ENCODE measurements around the gene RPL27. TPM values are rescaled to one million over a fixed set of nuclear protein-coding genes. Genes with fewer than 3 reads are reported as not detected.

RPL27 gene
- total RNA-seq, 4 donors from 2014 or later: 800 to 1,300 (median 1,077) TPM

- Histone ChIP-seq H3K27ac (peak within 1 kb of the TSS; percentile 44 to 64 (median 60)), H3K27me3 (no peaks in the 10 kb centered on the region), H3K9me3 (no peaks in the 10 kb centered on the region), H3K36me3 (no peaks in the 10 kb centered on the region), H3K4me1 (peaks cover 14 to 17% of the 10 kb centered on the region in 2 donors), H3K4me3 (peak within 1 kb of the TSS; percentile 58 to 78 (median 63))
- DNase-seq: peak; percentile 70 to 84
- in situ Hi-C loops (cut with MboI; ENCODE audit: low sequenced_read_pairs in 4 of 4) (loop anchor here in 1 of 4 donors (25.0 kb wide), 1 partner anchor 288 kb away; no protein-coding TSS in a partner anchor), intact Hi-C loops (cut with DNase I; ENCODE audit: low total_unique reads) (loop anchor here (2.0 kb wide), 1 partner anchor 146 kb away; the partner anchor contains the start of gene NBR1)
- peak; percentile 65 to 67 for ATAC-seq
- TF ChIP-seq POLR2A (IDR thresholded peaks at IDR 0.05) (peak; percentile 27 to 36), CTCF (IDR thresholded peaks at IDR 0.05 in 4 of 5, conservative IDR thresholded peaks at IDR 0.05 in 1 of 5) (peak; percentile 54 to 70 (median 65))
These were observed 26.4 kb downstream of the RPL27 start, which contains the start of gene RND2 for GRCh38 chr17:43024407-43025289. TSS of gene RND2 (plus strand) at chr17:43025231. CDS start at chr17:43025348, 117 bp downstream.

GRCh38 chr17:43025290-43025657 lies 27.1 kb downstream of the RPL27 start:
- Histone ChIP-seq H3K27ac (peak overlapping the region in 2 of 4 donors; percentile 10 to 60), H3K27me3 (no peaks in the 10 kb centered on the region), H3K4me3 (peak overlapping the region; percentile 38 to 65 (median 60)), H3K36me3 (no peaks in the 10 kb centered on the region), H3K9me3 (no peaks in the 10 kb centered on the region), H3K4me1 (peaks cover 15 to 17% of the 10 kb centered on the region in 2 donors)
- in situ Hi-C loops (cut with MboI; ENCODE audit: low sequenced_read_pairs in 4 of 4) (no loop called here), intact Hi-C loops (cut with DNase I; ENCODE audit: low total_unique reads) (loop anchor here (2.0 kb wide), 1 partner anchor 146 kb away; the partner anchor contains the start of gene NBR1)
- ATAC-seq (no peak), DNase-seq (no peak)
- TF ChIP-seq CTCF (IDR thresholded peaks at IDR 0.05 in 4 of 5, conservative IDR thresholded peaks at IDR 0.05 in 1 of 5) (no peak), POLR2A (IDR thresholded peaks at IDR 0.05) (no peak)

GRCh38 chr17:43025766-43026537 lies 27.7 kb downstream of the RPL27 start:
- DNase-seq: no peak
- no peak for ATAC-seq

More at GRCh38 chr17:43025766-43026537, 27.7 kb downstream of the RPL27 start:
- TF ChIP-seq POLR2A (IDR thresholded peaks at IDR 0.05) (no peak), CTCF (IDR thresholded peaks at IDR 0.05 in 4 of 5, conservative IDR thresholded peaks at IDR 0.05 in 1 of 5) (no peak)
- intact Hi-C loops (cut with DNase I; ENCODE audit: low total_unique reads) (loop anchor here (2.0 kb wide), 1 partner anchor 145 kb away; the partner anchor contains the start of gene NBR1), in situ Hi-C loops (cut with MboI; ENCODE audit: low sequenced_read_pairs in 4 of 4) (no loop called here)
- Histone ChIP-seq H3K27me3 (no peaks in the 10 kb centered on the region), H3K9me3 (no peaks in the 10 kb centered on the region), H3K36me3 (no peaks in the 10 kb centered on the region), H3K27ac (no peak overlapping the region), H3K4me1 (peaks cover 14 to 17% of the 10 kb centered on the region in 2 donors), H3K4me3 (no peak overlapping the region)
